T-helper 1 cell treated with Interleukin-12 subunit alpha and Interleukin-12 subunit beta and Interleukin-4 antibody, amounts not matched to agents 30 ng/mL and 1 ng/mL, for 36 hours (primary cell): Measurements from ENCODE around the gene SLC27A3. TPM values are rescaled to one million over a fixed set of nuclear protein-coding genes. Genes with fewer than 3 reads are reported as not detected.

ENCODE experiments used
- total RNA-seq: library from RNA; stranded (reverse); gene quantifications from 2 replicates; pipeline ENCODE4 v1.2.3, GENCODE V29; 2022

Gene SLC27A3
- total RNA-seq, 1 donor from 2014 or later = 21.0 TPM

Other genes starting within 250 kb of the SLC27A3 start
- 410 and 418 TPM in 2 replicates for gene S100A6, start 239.4 kb upstream of the SLC27A3 start, total RNA-seq
- gene S100A5, start 234.5 kb upstream of the SLC27A3 start, total RNA-seq = 2.6 and 3.9 TPM in 2 replicates
- 762 and 767 TPM in 2 replicates for gene S100A4, start 229.6 kb upstream of the SLC27A3 start, total RNA-seq
- gene S100A3, start 226.1 kb upstream of the SLC27A3 start, total RNA-seq = 0.24 TPM in 1 of 2 replicates, not detected in the other
- gene S100A2, start 209.6 kb upstream of the SLC27A3 start, total RNA-seq = 0.78 TPM in 1 of 2 replicates, not detected in the other
- not detected in 2 replicates for gene S100A16, start 162.3 kb upstream of the SLC27A3 start, total RNA-seq
- gene S100A14, start 159.1 kb upstream of the SLC27A3 start, total RNA-seq = not detected in 2 replicates
- 2.4 and 5.1 TPM in 2 replicates for gene S100A13, start 147.9 kb upstream of the SLC27A3 start, total RNA-seq
- not detected in 2 replicates for gene S100A1, start 147.0 kb upstream of the SLC27A3 start, total RNA-seq
- 103 and 105 TPM in 2 replicates for gene CHTOP, start 141.3 kb upstream of the SLC27A3 start, total RNA-seq
- 36.2 and 41.6 TPM in 2 replicates for gene SNAPIN, start 116.7 kb upstream of the SLC27A3 start, total RNA-seq
- 184 and 186 TPM in 2 replicates for gene ILF2, start 104.4 kb upstream of the SLC27A3 start, total RNA-seq
- gene NPR1, start 96.7 kb upstream of the SLC27A3 start, total RNA-seq = not detected in 2 replicates
- 60.6 and 64.4 TPM in 2 replicates for gene INTS3, start 47.4 kb upstream of the SLC27A3 start, total RNA-seq
- 70.1 and 74.1 TPM in 2 replicates for gene GATAD2B, start 147.6 kb downstream of the SLC27A3 start, total RNA-seq
- gene DENND4B, start 171.3 kb downstream of the SLC27A3 start, total RNA-seq = 170 and 173 TPM in 2 replicates
- 103 and 107 TPM in 2 replicates for gene CRTC2, start 183.2 kb downstream of the SLC27A3 start, total RNA-seq
- 64.2 and 65.1 TPM in 2 replicates for gene SLC39A1, start 188.1 kb downstream of the SLC27A3 start, total RNA-seq
- 6.1 and 6.2 TPM in 2 replicates for gene CREB3L4, start 192.5 kb downstream of the SLC27A3 start, total RNA-seq
- gene JTB, start 202.3 kb downstream of the SLC27A3 start, total RNA-seq = 145 and 146 TPM in 2 replicates
- 1.3 and 1.7 TPM in 2 replicates for gene RAB13, start 210.9 kb downstream of the SLC27A3 start, total RNA-seq
- 1,743 and 1,866 TPM in 2 replicates for gene RPS27, start 215.4 kb downstream of the SLC27A3 start, total RNA-seq